Naive thymus-derived CD4-positive, alpha-beta T cell (primary cell): ENCODE results near the gene GLI3. TPM values are rescaled to one million over a fixed set of nuclear protein-coding genes. Genes with fewer than 3 reads are reported as not detected.
A peak's percentile ranks its signal among the peaks of the same experiment; 100 is the strongest.

Source experiments
- ATAC-seq: fragments of 150-1000 bp; cut with Tn5 transposase; 2 replicates; pipeline ENCODE4 v1.10.0; 2021; ENCODE audit warnings: mild to moderate bottlenecking, moderate library complexity
- CTCF ChIA-PET: fragments of 350-600 bp; sonication (Branson Sonifier 250); formaldehyde crosslinking; loops from one replicate; lab custom pipeline; 2021; ENCODE audit warnings: antibody characterized with exemption; lab: Charles Lee
- POLR2A ChIA-PET: fragments of 350-600 bp; sonication (Branson Sonifier 250); formaldehyde crosslinking; loops from one replicate; lab custom pipeline; 2021; ENCODE audit warnings: antibody characterized with exemption, inconsistent platforms; lab: Charles Lee
- DNase-seq, 9 donors: peaks; one replicate each; pipeline versions ENCODE4 v3.0.0 to v3.0.0-alpha.2; 2020 to 2022; ENCODE audit warnings: mixed read lengths in 1 of 9
- H3K27ac ChIP-seq: one replicate; pipeline ENCODE4 v1.7.0; 2013; ENCODE audit warnings: mild to moderate bottlenecking, low read depth, low read length, moderate library complexity
- H3K27me3 ChIP-seq, 2 donors: one replicate each; pipeline ENCODE4 v1.7.0; 2013; ENCODE audit warnings: low read length in 2 of 2, mild to moderate bottlenecking in 2 of 2, moderate library complexity in 2 of 2; ENCODE audit not compliant: control insufficient read depth in 2 of 2, insufficient read depth in 2 of 2
- H3K36me3 ChIP-seq, 3 experiments: 1 replicate in 2 of 3; 2 replicates in 1 of 3; pipeline ENCODE4 v1.7.0; 2013; ENCODE audit warnings: low read length in 3 of 3, mild to moderate bottlenecking in 3 of 3, moderate library complexity in 1 of 3; ENCODE audit not compliant: insufficient read depth in 3 of 3, control insufficient read depth in 2 of 3
- H3K4me1 ChIP-seq, 2 donors: one replicate each; pipeline ENCODE4 v1.7.0; 2013; ENCODE audit warnings: low read length in 2 of 2, mild to moderate bottlenecking in 2 of 2, moderate library complexity in 1 of 2; ENCODE audit not compliant: control insufficient read depth in 2 of 2, insufficient read depth in 2 of 2
- H3K4me3 ChIP-seq: 2 replicates; pipeline ENCODE4 v1.7.0; 2013; ENCODE audit warnings: mild to moderate bottlenecking, low read length
- H3K9me3 ChIP-seq, 3 experiments: 1 replicate in 2 of 3; 2 replicates in 1 of 3; pipeline ENCODE4 v1.7.0; 2013; ENCODE audit warnings: low read length in 3 of 3; ENCODE audit not compliant: control insufficient read depth in 2 of 3
- H3K27ac Mint-ChIP-seq, 9 donors: one replicate each; pipeline ENCODE4 v1.8.0; 2020 to 2022; ENCODE audit warnings: mixed read lengths in 9 of 9, mild to moderate bottlenecking in 8 of 9, moderate library complexity in 5 of 9, inconsistent platforms in 2 of 9
- H3K27me3 Mint-ChIP-seq, 5 donors: one replicate each; pipeline ENCODE4 v1.8.0; 2021 to 2022; ENCODE audit warnings: mixed read lengths in 5 of 5, mild to moderate bottlenecking in 1 of 5
- H3K36me3 Mint-ChIP-seq, 5 donors: one replicate each; pipeline ENCODE4 v1.8.0; 2020 to 2022; ENCODE audit warnings: mixed read lengths in 5 of 5, mild to moderate bottlenecking in 3 of 5, inconsistent platforms in 1 of 5
- H3K4me1 Mint-ChIP-seq, 7 donors: one replicate each; pipeline ENCODE4 v1.8.0; 2020 to 2022; ENCODE audit warnings: mixed read lengths in 7 of 7, mild to moderate bottlenecking in 3 of 7, inconsistent platforms in 1 of 7
- H3K4me3 Mint-ChIP-seq, 10 donors: one replicate each; pipeline ENCODE4 v1.8.0; 2020 to 2022; ENCODE audit warnings: mild to moderate bottlenecking in 10 of 10, mixed read lengths in 10 of 10, moderate library complexity in 6 of 10, inconsistent platforms in 2 of 10
- H3K9me3 Mint-ChIP-seq, 11 donors: one replicate each; pipeline ENCODE4 v1.8.0; 2020 to 2022; ENCODE audit warnings: mixed read lengths in 11 of 11, mild to moderate bottlenecking in 4 of 11, inconsistent platforms in 1 of 11, moderate library complexity in 1 of 11
- intact Hi-C, 2 donors: fragments of 100-400 bp; cut with micrococcal nuclease; formaldehyde crosslinking; loops; one replicate each; pipeline ENCODE4 v1.15.1; 2023
- polyA plus RNA-seq, 2 donors: library from polyadenylated mRNA; unstranded; fragments of 300-500 nt; fragmentation: Illumina TruSeq; gene quantifications; one replicate each; pipeline ENCODE4 v1.2.3, GENCODE V29; 2021
- total RNA-seq, 6 experiments: library from RNA in 5 of 6; stranded (reverse) in 5 of 6; gene quantifications; 1 replicate in 5 of 6; 2 replicates in 1 of 6; pipeline ENCODE4 v1.2.3 and lab custom pipeline; 2021 to 2026

GLI3 gene
- total and polyA plus RNA-seq, 7 experiments from 2014 or later: 0.32 to 0.95 (median 0.54) TPM; not detected in 4

GRCh38 chr7:42175834-42176723 lies 60.9 kb downstream of the GLI3 start:
- no peak overlapping the region for H3K4me3 Mint-ChIP-seq
- no peaks in the 10 kb centered on the region for H3K4me1 ChIP-seq
- no peak overlapping the region for H3K27ac Mint-ChIP-seq
- H3K4me3 ChIP-seq: no peak overlapping the region
- CTCF ChIA-PET: no interaction called here
- H3K27me3 ChIP-seq: no peaks in the 10 kb centered on the region
- peaks cover 0 to 3% (median 0%) of the 10 kb centered on the region in 11 donors for H3K9me3 Mint-ChIP-seq
- POLR2A ChIA-PET: no interaction called here
- H3K9me3 ChIP-seq: no peaks in the 10 kb centered on the region
- H3K36me3 Mint-ChIP-seq: no peaks in the 10 kb centered on the region
- no peaks in the 10 kb centered on the region for H3K4me1 Mint-ChIP-seq
- no peak for ATAC-seq
- no peak overlapping the region for H3K27ac ChIP-seq
- intact Hi-C loops: no loop called here
- peaks cover 0 to 12% (median 7%) of the 10 kb centered on the region in 5 donors for H3K27me3 Mint-ChIP-seq
- no peak for DNase-seq
- H3K36me3 ChIP-seq: no peaks in the 10 kb centered on the region

GRCh38 chr7:42174391-42174912 lies 62.6 kb downstream of the GLI3 start:
- peaks cover 0 to 2% (median 0%) of the 10 kb centered on the region in 11 donors for H3K9me3 Mint-ChIP-seq
- ATAC-seq (no peak), DNase-seq (no peak)
- Histone ChIP-seq H3K4me3 (no peak overlapping the region), H3K27me3 (no peaks in the 10 kb centered on the region), H3K9me3 (no peaks in the 10 kb centered on the region), H3K4me1 (no peaks in the 10 kb centered on the region), H3K27ac (no peak overlapping the region), H3K36me3 (no peaks in the 10 kb centered on the region)
- H3K27ac Mint-ChIP-seq: peak overlapping the region in 1 of 9 donors; percentile 36
- POLR2A ChIA-PET: no interaction called here
- H3K4me1 Mint-ChIP-seq: no peaks in the 10 kb centered on the region
- H3K36me3 Mint-ChIP-seq: no peaks in the 10 kb centered on the region
- CTCF ChIA-PET: no interaction called here
- H3K27me3 Mint-ChIP-seq: peaks cover 0 to 12% (median 7%) of the 10 kb centered on the region in 5 donors
- H3K4me3 Mint-ChIP-seq: no peak overlapping the region
- intact Hi-C loops: no loop called here

- DNase-seq (no peak), ATAC-seq (no peak)
- H3K4me3 Mint-ChIP-seq: no peak overlapping the region
Observed at GRCh38 chr7:42170724-42171123, 66.3 kb downstream of the GLI3 start.

GRCh38 chr7:42168512-42168911 lies 68.5 kb downstream of the GLI3 start:
- ATAC-seq: no peak

More at GRCh38 chr7:42170724-42171123, 66.3 kb downstream of the GLI3 start:
- ChIA-PET POLR2A (no interaction called here), CTCF (no interaction called here)
- Mint-ChIP-seq H3K36me3 (no peaks in the 10 kb centered on the region), H3K27me3 (peaks cover 0 to 6% (median 0%) of the 10 kb centered on the region in 5 donors), H3K9me3 (no peaks in the 10 kb centered on the region), H3K27ac (no peak overlapping the region), H3K4me1 (no peaks in the 10 kb centered on the region)
- H3K9me3 ChIP-seq: no peaks in the 10 kb centered on the region
- H3K27ac ChIP-seq: no peak overlapping the region
- H3K4me3 ChIP-seq: no peak overlapping the region
- H3K36me3 ChIP-seq: no peaks in the 10 kb centered on the region
- H3K4me1 ChIP-seq: no peaks in the 10 kb centered on the region
- intact Hi-C loops: no loop called here
- H3K27me3 ChIP-seq: no peaks in the 10 kb centered on the region

GRCh38 chr7:42167631-42168236 lies 69.3 kb downstream of the GLI3 start:
- POLR2A ChIA-PET: no interaction called here
- no peak for ATAC-seq
- Mint-ChIP-seq H3K4me3 (no peak overlapping the region), H3K27me3 (no peaks in the 10 kb centered on the region), H3K36me3 (no peaks in the 10 kb centered on the region), H3K4me1 (peaks cover 0 to 1% (median 0%) of the 10 kb centered on the region in 7 donors), H3K27ac (no peak overlapping the region), H3K9me3 (no peaks in the 10 kb centered on the region)
- H3K4me3 ChIP-seq: no peak overlapping the region
- H3K36me3 ChIP-seq: no peaks in the 10 kb centered on the region
- H3K27me3 ChIP-seq: no peaks in the 10 kb centered on the region
- CTCF ChIA-PET: no interaction called here
- no peak for DNase-seq
- no peaks in the 10 kb centered on the region for H3K4me1 ChIP-seq
- intact Hi-C loops: no loop called here
- no peak overlapping the region for H3K27ac ChIP-seq
- H3K9me3 ChIP-seq: no peaks in the 10 kb centered on the region

More at GRCh38 chr7:42168512-42168911, 68.5 kb downstream of the GLI3 start:
- Mint-ChIP-seq H3K4me1 (no peaks in the 10 kb centered on the region), H3K27ac (no peak overlapping the region), H3K4me3 (no peak overlapping the region), H3K27me3 (peaks cover 0 to 3% (median 0%) of the 10 kb centered on the region in 5 donors), H3K9me3 (no peaks in the 10 kb centered on the region), H3K36me3 (no peaks in the 10 kb centered on the region)
- no peak overlapping the region for H3K27ac ChIP-seq
- POLR2A ChIA-PET: no interaction called here
- H3K4me3 ChIP-seq: no peak overlapping the region
- DNase-seq: no peak
- H3K27me3 ChIP-seq: no peaks in the 10 kb centered on the region
- no peaks in the 10 kb centered on the region for H3K4me1 ChIP-seq
- H3K9me3 ChIP-seq: no peaks in the 10 kb centered on the region
- CTCF ChIA-PET: no interaction called here
- H3K36me3 ChIP-seq: no peaks in the 10 kb centered on the region
- intact Hi-C loops: no loop called here

GRCh38 chr7:42167206-42167605 lies 69.8 kb downstream of the GLI3 start:
- intact Hi-C loops: no loop called here
- H3K27ac ChIP-seq: no peak overlapping the region
- peaks cover 0 to 1% (median 0%) of the 10 kb centered on the region in 7 donors for H3K4me1 Mint-ChIP-seq
- DNase-seq (no peak), ATAC-seq (no peak)
- H3K27me3 ChIP-seq: no peaks in the 10 kb centered on the region
- no peaks in the 10 kb centered on the region for H3K9me3 Mint-ChIP-seq
- no peak overlapping the region for H3K4me3 ChIP-seq
- no peaks in the 10 kb centered on the region for H3K27me3 Mint-ChIP-seq
- ChIA-PET POLR2A (no interaction called here), CTCF (no interaction called here)
- H3K4me1 ChIP-seq: no peaks in the 10 kb centered on the region
- H3K36me3 ChIP-seq: no peaks in the 10 kb centered on the region
- H3K27ac Mint-ChIP-seq: peak overlapping the region in 1 of 9 donors; percentile 37
- H3K4me3 Mint-ChIP-seq: no peak overlapping the region
- no peaks in the 10 kb centered on the region for H3K9me3 ChIP-seq
- H3K36me3 Mint-ChIP-seq: no peaks in the 10 kb centered on the region
